ENCODE measurements around the gene OR2V1. TPM values are rescaled to one million over a fixed set of nuclear protein-coding genes. Genes with fewer than 3 reads are reported as not detected.
"Not testable (repeated sequence)": the region's sequence is repeated elsewhere in the genome, so short reads cannot be mapped to it uniquely, and the experiment has no call there.

OR2V1 gene
- total RNA-seq, 1 experiment from 2014 or later, result not detected

DNA sequence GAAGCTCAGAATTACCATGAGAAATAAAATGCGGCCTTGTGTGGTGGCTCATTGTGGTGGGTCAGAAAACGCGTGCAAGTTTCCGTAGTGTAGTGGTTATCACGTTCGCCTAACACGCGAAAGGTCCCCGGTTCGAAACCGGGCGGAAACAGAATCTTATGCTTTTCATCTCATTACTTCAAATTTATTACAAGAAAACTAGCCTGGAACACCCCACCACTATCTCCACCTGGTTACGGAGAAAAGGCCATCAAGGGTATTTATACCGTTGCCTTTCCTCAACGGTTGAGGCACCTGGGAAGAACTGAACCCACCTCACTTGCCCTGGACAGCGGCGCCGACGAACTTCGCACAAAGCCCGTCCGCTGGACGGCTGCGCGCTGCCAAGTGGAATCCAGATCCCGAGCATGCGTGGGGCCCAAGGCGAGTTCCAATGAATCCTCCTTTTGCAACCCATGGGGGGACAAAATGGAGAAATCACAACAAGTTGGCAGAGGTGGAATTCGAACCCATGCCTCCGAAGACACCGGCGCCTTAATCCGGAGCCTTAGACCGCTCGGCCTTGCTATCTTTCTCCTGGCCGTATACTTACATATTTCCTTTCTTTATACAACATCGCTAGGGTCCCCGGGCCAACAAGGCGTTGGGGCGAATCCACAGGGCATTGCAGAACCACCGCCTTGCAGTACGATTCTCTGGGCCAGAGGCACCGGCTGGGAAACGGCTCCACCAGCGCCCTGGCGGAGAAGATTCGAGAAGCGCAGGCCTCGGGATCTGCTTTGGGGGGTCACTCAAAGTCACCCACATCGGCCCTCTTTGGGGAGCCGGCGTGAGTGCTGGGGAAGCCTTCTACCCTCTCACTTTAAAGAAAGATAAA, 33.3 kb upstream of the OR2V1 start:
- peak; percentile 46 for DNase-seq
- H3K27me3 ChIP-seq (ENCODE audit: control insufficient read depth, insufficient read depth, low read length), result peaks cover 4% of the 10 kb centered on the region
- peak overlapping the region; percentile 48; the same call in 1 of the 2 replicates for H3K4me3 ChIP-seq (ENCODE audit: insufficient read depth, low read depth, low read length)
- no peaks in the 10 kb centered on the region for H3K36me3 ChIP-seq (replicated peaks; ENCODE audit: control insufficient read depth, insufficient read depth, low read length)

DNA sequence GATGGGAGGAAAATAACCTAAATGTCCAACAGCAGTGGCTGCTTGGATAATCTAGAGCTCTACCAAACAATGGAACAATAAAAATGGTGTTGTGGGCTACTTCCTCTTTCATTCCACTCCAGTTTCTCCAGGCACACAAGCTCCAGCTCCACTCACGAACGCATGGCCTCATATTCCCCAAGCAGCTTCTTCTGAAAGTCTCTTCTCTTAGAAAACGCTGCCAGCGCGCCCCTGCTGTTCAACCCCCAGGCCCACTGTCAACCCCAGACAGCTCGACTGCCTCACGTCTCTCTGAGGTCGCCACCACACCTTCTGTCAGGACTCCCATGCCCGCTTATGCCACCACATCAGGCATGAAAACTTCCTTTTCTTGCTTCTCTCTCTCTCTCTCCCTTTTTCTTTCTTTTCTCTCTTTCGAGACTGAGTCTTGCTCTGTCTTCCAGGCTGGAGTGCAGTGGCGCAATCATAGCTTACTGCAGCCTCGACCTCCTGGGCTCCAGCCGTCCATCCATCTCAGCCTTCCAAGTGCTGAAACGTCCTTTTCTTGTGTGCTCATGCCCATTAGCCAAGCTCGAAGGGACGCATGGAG, 32.6 kb upstream of the OR2V1 start:
- H3K4me3 ChIP-seq (ENCODE audit: insufficient read depth, low read depth, low read length), result peak overlapping the region; percentile 48
- no peaks in the 10 kb centered on the region for H3K36me3 ChIP-seq (replicated peaks; ENCODE audit: control insufficient read depth, insufficient read depth, low read length)
- peaks cover 4% of the 10 kb centered on the region for H3K27me3 ChIP-seq (ENCODE audit: control insufficient read depth, insufficient read depth, low read length)
- DNase-seq, result peak; percentile 58

GRCh38 chr5:181161534-181162175, 30.7 kb upstream of the OR2V1 start:
- Histone ChIP-seq H3K36me3 (replicated peaks; ENCODE audit: control insufficient read depth, insufficient read depth, low read length) (no peaks in the 10 kb centered on the region), H3K27me3 (ENCODE audit: control insufficient read depth, insufficient read depth, low read length) (no peaks in the 10 kb centered on the region), H3K4me3 (ENCODE audit: insufficient read depth, low read depth, low read length) (no peak overlapping the region)
- no peak for DNase-seq

GRCh38 chr5:181160755-181161533, 30.0 kb upstream of the OR2V1 start:
- not testable (repeated sequence) for H3K36me3 ChIP-seq (replicated peaks; ENCODE audit: control insufficient read depth, insufficient read depth, low read length); H3K27me3 ChIP-seq (ENCODE audit: control insufficient read depth, insufficient read depth, low read length)
- H3K4me3 ChIP-seq (ENCODE audit: insufficient read depth, low read depth, low read length), result peak overlapping the region; percentile 16; the same call in 1 of the 2 replicates
- DNase-seq, result peak; percentile 82

DNA sequence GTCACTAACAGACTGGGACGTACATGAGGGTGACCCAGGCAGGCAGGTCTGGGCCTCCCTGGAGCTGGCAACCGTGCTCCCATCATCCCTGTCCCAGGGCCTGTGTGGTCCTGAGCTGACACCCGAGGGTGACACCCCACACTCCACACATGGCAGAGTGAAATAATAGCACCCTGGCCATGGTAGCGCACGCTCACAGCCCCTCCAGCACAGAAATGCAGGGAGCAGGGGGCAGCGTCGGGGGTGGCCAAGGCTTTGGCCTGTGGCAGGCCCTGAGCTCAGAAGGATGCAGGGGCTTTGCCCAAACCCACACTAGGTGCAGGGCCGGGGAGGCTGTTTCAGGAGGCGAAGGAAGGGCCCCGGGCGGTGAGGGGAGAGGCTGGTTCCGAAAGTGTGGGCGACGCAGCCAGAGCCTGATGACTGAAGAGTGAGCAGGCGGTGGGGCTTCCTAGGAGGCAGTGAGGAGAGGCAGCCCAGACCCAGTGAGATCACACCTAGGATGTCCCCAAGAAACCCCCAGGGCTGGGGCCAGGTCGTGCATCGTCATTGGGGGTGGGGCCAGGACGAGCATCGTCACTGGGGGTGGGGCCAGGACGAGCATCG, 29.3 kb upstream of the OR2V1 start:
- no peaks in the 10 kb centered on the region for H3K36me3 ChIP-seq (replicated peaks; ENCODE audit: control insufficient read depth, insufficient read depth, low read length)
- peak overlapping the region; percentile 30 for H3K4me3 ChIP-seq (ENCODE audit: insufficient read depth, low read depth, low read length)
- H3K27me3 ChIP-seq (ENCODE audit: control insufficient read depth, insufficient read depth, low read length), result no peaks in the 10 kb centered on the region
- DNase-seq, result peak; percentile 96

GRCh38 chr5:181159286-181160151, 28.6 kb upstream of the OR2V1 start:
- Histone ChIP-seq H3K36me3 (replicated peaks; ENCODE audit: control insufficient read depth, insufficient read depth, low read length) (no peaks in the 10 kb centered on the region), H3K27me3 (ENCODE audit: control insufficient read depth, insufficient read depth, low read length) (no peaks in the 10 kb centered on the region), H3K4me3 (ENCODE audit: insufficient read depth, low read depth, low read length) (no peak overlapping the region)
- DNase-seq, result peak; percentile 92

- no peaks in the 10 kb centered on the region for H3K36me3 ChIP-seq (replicated peaks; ENCODE audit: control insufficient read depth, insufficient read depth, low read length)
- DNase-seq, result no peak
Observed at GRCh38 chr5:181158869-181159268, 27.9 kb upstream of the OR2V1 start.

GRCh38 chr5:181156758-181157157, 25.8 kb upstream of the OR2V1 start:
- DNase-seq, result no peak
- Histone ChIP-seq H3K4me3 (ENCODE audit: insufficient read depth, low read depth, low read length) (no peak overlapping the region), H3K36me3 (replicated peaks; ENCODE audit: control insufficient read depth, insufficient read depth, low read length) (no peaks in the 10 kb centered on the region), H3K27me3 (ENCODE audit: control insufficient read depth, insufficient read depth, low read length) (no peaks in the 10 kb centered on the region)

More at GRCh38 chr5:181158869-181159268, 27.9 kb upstream of the OR2V1 start:
- Histone ChIP-seq H3K27me3 (ENCODE audit: control insufficient read depth, insufficient read depth, low read length) (no peaks in the 10 kb centered on the region), H3K4me3 (ENCODE audit: insufficient read depth, low read depth, low read length) (no peak overlapping the region)

DNA sequence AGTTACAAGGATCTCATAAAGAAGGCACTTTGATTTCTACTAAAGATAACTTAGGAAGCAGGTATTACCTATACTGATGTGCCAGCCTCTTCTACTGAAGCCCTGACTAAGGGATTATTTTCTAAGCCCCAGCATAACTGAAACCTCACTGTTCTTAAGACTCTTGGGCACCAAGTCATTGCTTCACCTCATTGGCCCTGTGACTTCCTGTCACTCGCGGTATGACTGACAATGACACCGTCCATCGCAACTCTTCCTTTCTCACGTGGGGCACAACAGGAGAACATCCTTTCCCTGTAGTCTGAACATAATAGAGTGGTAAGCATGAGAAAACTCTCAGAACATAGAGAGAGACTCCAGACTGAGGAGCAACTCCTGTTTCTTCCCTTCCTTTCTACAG, 22.8 kb upstream of the OR2V1 start:
- no peak for DNase-seq

GRCh38 chr5:181152406-181152805, 21.4 kb upstream of the OR2V1 start:
- Histone ChIP-seq H3K36me3 (replicated peaks; ENCODE audit: control insufficient read depth, insufficient read depth, low read length) (no peaks in the 10 kb centered on the region), H3K27me3 (ENCODE audit: control insufficient read depth, insufficient read depth, low read length) (no peaks in the 10 kb centered on the region), H3K4me3 (ENCODE audit: insufficient read depth, low read depth, low read length) (no peak overlapping the region)
- no peak for DNase-seq

More for the DNA sequence above, 22.8 kb upstream of the OR2V1 start:
- H3K4me3 ChIP-seq (ENCODE audit: insufficient read depth, low read depth, low read length), result no peak overlapping the region
- H3K36me3 ChIP-seq (replicated peaks; ENCODE audit: control insufficient read depth, insufficient read depth, low read length), result no peaks in the 10 kb centered on the region
- no peaks in the 10 kb centered on the region for H3K27me3 ChIP-seq (ENCODE audit: control insufficient read depth, insufficient read depth, low read length)

- Histone ChIP-seq H3K36me3 (replicated peaks; ENCODE audit: control insufficient read depth, insufficient read depth, low read length) (no peaks in the 10 kb centered on the region), H3K4me3 (ENCODE audit: insufficient read depth, low read depth, low read length) (no peak overlapping the region), H3K27me3 (ENCODE audit: control insufficient read depth, insufficient read depth, low read length) (no peaks in the 10 kb centered on the region)
- DNase-seq, result peak; percentile 74
Observed at GRCh38 chr5:181151146-181151545, 20.2 kb upstream of the OR2V1 start.

DNA sequence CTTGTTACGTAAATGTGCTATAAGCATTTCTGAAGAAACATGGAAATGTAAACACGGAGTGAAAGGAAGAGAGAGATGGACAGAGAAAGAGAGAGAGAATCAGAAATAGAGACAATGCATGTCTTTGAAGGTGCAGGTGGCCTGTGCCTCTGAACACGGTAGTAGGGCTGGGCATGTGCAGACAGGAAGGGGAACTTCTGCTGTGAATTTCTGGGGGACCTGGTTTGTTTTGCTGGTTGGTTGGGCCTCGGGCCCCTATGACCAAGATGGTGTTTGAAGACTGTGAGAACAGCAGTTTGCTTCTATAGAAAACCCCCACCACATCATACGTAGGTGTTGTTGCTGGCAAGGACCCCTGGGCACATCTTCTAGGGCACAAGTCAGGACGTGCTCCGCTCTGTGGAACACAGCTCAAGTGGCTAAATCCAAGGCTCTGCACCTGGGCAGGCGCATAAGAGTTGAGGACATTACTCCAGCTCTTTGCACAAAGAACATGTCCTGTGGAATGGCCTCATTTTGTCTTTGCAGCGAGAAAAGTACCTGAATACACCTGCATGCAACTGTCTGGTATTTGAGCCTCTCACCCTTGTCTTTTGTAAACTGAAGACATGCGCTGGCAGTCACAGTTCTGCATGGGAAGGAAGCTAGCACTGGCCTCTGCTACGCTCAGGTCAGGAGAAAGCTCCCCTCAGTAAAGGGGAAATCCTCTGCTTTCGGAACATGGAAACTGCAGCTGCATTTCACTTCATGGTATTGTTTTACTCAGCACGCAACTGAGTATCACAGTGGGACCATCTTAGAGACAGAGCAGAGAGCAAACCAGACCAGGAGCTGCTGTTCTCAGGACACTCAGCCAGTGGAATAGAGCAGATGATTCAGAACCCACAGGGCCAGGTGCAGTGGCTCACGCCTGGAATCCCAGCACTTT, 19.1 kb upstream of the OR2V1 start:
- no peak for DNase-seq
- Histone ChIP-seq H3K4me3 (ENCODE audit: insufficient read depth, low read depth, low read length) (no peak overlapping the region), H3K36me3 (replicated peaks; ENCODE audit: control insufficient read depth, insufficient read depth, low read length) (no peaks in the 10 kb centered on the region), H3K27me3 (ENCODE audit: control insufficient read depth, insufficient read depth, low read length) (no peaks in the 10 kb centered on the region)
